Measurements from ENCODE around the gene CLDND2.

GRCh38 chr19:51367565-51368365 lies 1.0 kb downstream of the CLDND2 start:
- TF ChIP-seq GABPA (IDR thresholded peaks at IDR 0.05; ENCODE audit: low read depth) (peak; percentile 52; the same call in 1 of the 2 replicates), FOXJ3 (CRISPR knock-in tag; IDR thresholded peaks at IDR 0.05) (0 out of 2 replicates have a peak, but pooled peaks have one; percentile 17), POLR2AphosphoS5 (IDR thresholded peaks at IDR 0.05; ENCODE audit: low read depth, low read length) (peak; percentile 75), EP300 (IDR thresholded peaks at IDR 0.05; ENCODE audit: borderline replicate concordance in 1 of 2, low read depth in 1 of 2, low read length in 1 of 2) (no peak), MAX (IDR thresholded peaks at IDR 0.05; ENCODE audit: low read depth) (no peak; the same call in 1 of the 2 replicates), EZH2phosphoT487 (IDR thresholded peaks at IDR 0.05; ENCODE audit: borderline replicate concordance, low read depth) (no peak)
